Transverse colon (tissue), 3 donors: ENCODE results near the gene MALT1.

Experiments used
- POLR2A ChIP-seq: fragments of 450-650 bp; IDR thresholded peaks from one replicate; pipeline ENCODE4 v1.6.1; 2016; ENCODE audit warnings: antibody characterized with exemption, mild to moderate bottlenecking, moderate library complexity
- TF ChIP-seq, protein P1 (sequence below), 5 experiments: fragments of 200-600 bp in 3 of 5; fragments of 450-650 bp in 2 of 5; sonication (generic) in 3 of 5; IDR thresholded peaks; 1 replicate in 2 of 5; 2 replicates in 3 of 5; pipeline ENCODE4 v1.5.1; 2016 to 2017; ENCODE audit warnings: antibody characterized with exemption in 5 of 5, inconsistent platforms in 3 of 5, mild to moderate bottlenecking in 2 of 5, moderate library complexity in 1 of 5

DNA sequence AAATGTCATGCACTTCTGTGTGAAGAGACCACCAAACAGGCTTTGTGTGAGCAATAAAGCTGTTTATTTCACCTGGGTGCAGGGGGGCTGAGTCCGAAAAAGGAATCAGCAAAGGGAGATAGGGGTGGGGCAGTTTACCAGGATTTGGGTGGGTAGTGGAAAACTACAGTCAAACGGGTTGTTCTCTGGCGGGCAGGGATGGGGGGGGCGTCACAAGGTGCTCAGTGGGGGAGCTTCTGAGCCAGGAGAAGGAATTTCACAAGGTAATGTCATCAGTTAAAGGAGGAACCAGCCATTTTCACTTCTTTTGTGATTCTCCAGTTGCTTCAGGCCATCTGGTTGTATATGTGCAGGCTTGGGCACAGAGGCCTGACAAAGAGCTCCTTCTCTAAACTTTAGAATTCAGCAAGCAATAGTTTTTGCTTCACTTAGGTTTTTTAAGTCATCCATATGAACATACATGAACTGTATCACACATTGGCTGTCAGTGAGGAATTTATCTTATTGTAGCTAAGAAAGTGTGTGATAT, 24.9 kb upstream of the MALT1 start:
- TF ChIP-seq, protein P1, sequence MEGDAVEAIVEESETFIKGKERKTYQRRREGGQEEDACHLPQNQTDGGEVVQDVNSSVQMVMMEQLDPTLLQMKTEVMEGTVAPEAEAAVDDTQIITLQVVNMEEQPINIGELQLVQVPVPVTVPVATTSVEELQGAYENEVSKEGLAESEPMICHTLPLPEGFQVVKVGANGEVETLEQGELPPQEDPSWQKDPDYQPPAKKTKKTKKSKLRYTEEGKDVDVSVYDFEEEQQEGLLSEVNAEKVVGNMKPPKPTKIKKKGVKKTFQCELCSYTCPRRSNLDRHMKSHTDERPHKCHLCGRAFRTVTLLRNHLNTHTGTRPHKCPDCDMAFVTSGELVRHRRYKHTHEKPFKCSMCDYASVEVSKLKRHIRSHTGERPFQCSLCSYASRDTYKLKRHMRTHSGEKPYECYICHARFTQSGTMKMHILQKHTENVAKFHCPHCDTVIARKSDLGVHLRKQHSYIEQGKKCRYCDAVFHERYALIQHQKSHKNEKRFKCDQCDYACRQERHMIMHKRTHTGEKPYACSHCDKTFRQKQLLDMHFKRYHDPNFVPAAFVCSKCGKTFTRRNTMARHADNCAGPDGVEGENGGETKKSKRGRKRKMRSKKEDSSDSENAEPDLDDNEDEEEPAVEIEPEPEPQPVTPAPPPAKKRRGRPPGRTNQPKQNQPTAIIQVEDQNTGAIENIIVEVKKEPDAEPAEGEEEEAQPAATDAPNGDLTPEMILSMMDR (IDR thresholded peaks at IDR 0.05), result no peak
- no peak for TF ChIP-seq POLR2A
